Measurements from ENCODE around the gene SEPTIN2.
A peak's percentile ranks its signal among the peaks of the same experiment; 100 is the strongest.

Gene SEPTIN2

GRCh38 chr2:241351640-241352031, 35.9 kb downstream of the SEPTIN2 start:
- no peak for TF ChIP-seq EP300 (IDR thresholded peaks at IDR 0.05; ENCODE audit: borderline replicate concordance)
- TF ChIP-seq YY1 (IDR thresholded peaks at IDR 0.05; ENCODE audit: low read depth), result no peak
- TF ChIP-seq REST (IDR thresholded peaks at IDR 0.05; ENCODE audit: low read depth), result no peak
- no peak for TF ChIP-seq RAD21 (IDR thresholded peaks at IDR 0.05; ENCODE audit: low read depth)
- TF ChIP-seq CEBPB (IDR thresholded peaks at IDR 0.05), result no peak
- TF ChIP-seq EGR1 (IDR thresholded peaks at IDR 0.05), result no peak
- no peak for TF ChIP-seq TCF12 (IDR thresholded peaks at IDR 0.05; ENCODE audit: low read depth)
- TF ChIP-seq FOXM1 (IDR thresholded peaks at IDR 0.05; ENCODE audit: borderline replicate concordance, low read depth), result no peak
- TF ChIP-seq CREB1 (IDR thresholded peaks at IDR 0.05; ENCODE audit: low read depth), result no peak
- TF ChIP-seq NFIC (IDR thresholded peaks at IDR 0.05), result no peak
- TF ChIP-seq TAF1 (IDR thresholded peaks at IDR 0.05; ENCODE audit: low read depth), result no peak
- TF ChIP-seq ZBTB7A (IDR thresholded peaks at IDR 0.05; ENCODE audit: low read depth), result no peak
- no peak for TF ChIP-seq TEAD4 (IDR thresholded peaks at IDR 0.05)
- no peak for TF ChIP-seq USF1 (IDR thresholded peaks at IDR 0.05)

- TF ChIP-seq ZBTB7A (IDR thresholded peaks at IDR 0.05; ENCODE audit: low read depth) (no peak), FOXM1 (IDR thresholded peaks at IDR 0.05; ENCODE audit: borderline replicate concordance, low read depth) (no peak), TEAD4 (IDR thresholded peaks at IDR 0.05) (no peak)
Observed at GRCh38 chr2:241352227-241352626, 36.5 kb downstream of the SEPTIN2 start.

GRCh38 chr2:241354668-241355658, 39.2 kb downstream of the SEPTIN2 start:
- peak; percentile 66 for TF ChIP-seq MAX (IDR thresholded peaks at IDR 0.05)
- TF ChIP-seq RAD21 (IDR thresholded peaks at IDR 0.05; ENCODE audit: low read depth), result no peak
- TF ChIP-seq TEAD4 (IDR thresholded peaks at IDR 0.05), result 0 out of 2 replicates have a peak, but pooled peaks have one; percentile 16
- no peak for TF ChIP-seq USF1 (IDR thresholded peaks at IDR 0.05)
- 0 out of 2 replicates have a peak, but pooled peaks have one; percentile 27 for TF ChIP-seq TCF12 (IDR thresholded peaks at IDR 0.05; ENCODE audit: low read depth)

GRCh38 chr2:241355983-241356870, 40.5 kb downstream of the SEPTIN2 start, which contains the start of gene FARP2:
Gene FARP2 (plus strand): TSS chr2:241356285. CDS start chr2:241373108, 16,823 bp downstream.
- no peak for TF ChIP-seq USF1 (IDR thresholded peaks at IDR 0.05)
- no peak for TF ChIP-seq TEAD4 (IDR thresholded peaks at IDR 0.05)
- no peak for TF ChIP-seq NFIC (IDR thresholded peaks at IDR 0.05)
- TF ChIP-seq TAF1 (IDR thresholded peaks at IDR 0.05; ENCODE audit: low read depth), result peak; percentile 84; the same call in 1 of the 2 replicates
- TF ChIP-seq MAX (IDR thresholded peaks at IDR 0.05), result peak; percentile 47; the same call in 1 of the 2 replicates
- no peak for TF ChIP-seq REST (IDR thresholded peaks at IDR 0.05; ENCODE audit: low read depth)
- TF ChIP-seq CEBPB (IDR thresholded peaks at IDR 0.05), result no peak
- no peak for TF ChIP-seq FOXM1 (IDR thresholded peaks at IDR 0.05; ENCODE audit: borderline replicate concordance, low read depth)
- no peak for TF ChIP-seq EP300 (IDR thresholded peaks at IDR 0.05; ENCODE audit: borderline replicate concordance)
- TF ChIP-seq YY1 (IDR thresholded peaks at IDR 0.05; ENCODE audit: low read depth), result no peak
- TF ChIP-seq CREB1 (IDR thresholded peaks at IDR 0.05; ENCODE audit: low read depth), result no peak
- no peak for TF ChIP-seq TCF12 (IDR thresholded peaks at IDR 0.05; ENCODE audit: low read depth)
- no peak for TF ChIP-seq RAD21 (IDR thresholded peaks at IDR 0.05; ENCODE audit: low read depth)
- peak; percentile 43; the same call in 1 of the 2 replicates for TF ChIP-seq EGR1 (IDR thresholded peaks at IDR 0.05)

Data from Ishikawa (cell line).